B cell (primary cell): ENCODE data around the gene GRM3.

ENCODE experiments used
- EZH2 ChIP-seq: IDR thresholded peaks from 2 replicates; pipeline ENCODE4 v1.6.1; 2012; ENCODE audit warnings: borderline replicate concordance, low read depth, mild to moderate bottlenecking, moderate library complexity, low read length; ENCODE audit not compliant: insufficient read depth, poor library complexity, severe bottlenecking
- TF ChIP-seq, protein P1 (sequence below): fragments of 200-600 bp; IDR thresholded peaks from one replicate; pipeline ENCODE4 v1.8.0; 2022; ENCODE audit warnings: antibody characterized with exemption, mild to moderate bottlenecking

GRCh38 chr7:86815556-86815955, 171.8 kb downstream of the GRM3 start:
- TF ChIP-seq, protein P1, sequence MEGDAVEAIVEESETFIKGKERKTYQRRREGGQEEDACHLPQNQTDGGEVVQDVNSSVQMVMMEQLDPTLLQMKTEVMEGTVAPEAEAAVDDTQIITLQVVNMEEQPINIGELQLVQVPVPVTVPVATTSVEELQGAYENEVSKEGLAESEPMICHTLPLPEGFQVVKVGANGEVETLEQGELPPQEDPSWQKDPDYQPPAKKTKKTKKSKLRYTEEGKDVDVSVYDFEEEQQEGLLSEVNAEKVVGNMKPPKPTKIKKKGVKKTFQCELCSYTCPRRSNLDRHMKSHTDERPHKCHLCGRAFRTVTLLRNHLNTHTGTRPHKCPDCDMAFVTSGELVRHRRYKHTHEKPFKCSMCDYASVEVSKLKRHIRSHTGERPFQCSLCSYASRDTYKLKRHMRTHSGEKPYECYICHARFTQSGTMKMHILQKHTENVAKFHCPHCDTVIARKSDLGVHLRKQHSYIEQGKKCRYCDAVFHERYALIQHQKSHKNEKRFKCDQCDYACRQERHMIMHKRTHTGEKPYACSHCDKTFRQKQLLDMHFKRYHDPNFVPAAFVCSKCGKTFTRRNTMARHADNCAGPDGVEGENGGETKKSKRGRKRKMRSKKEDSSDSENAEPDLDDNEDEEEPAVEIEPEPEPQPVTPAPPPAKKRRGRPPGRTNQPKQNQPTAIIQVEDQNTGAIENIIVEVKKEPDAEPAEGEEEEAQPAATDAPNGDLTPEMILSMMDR = no peak
- no peak for TF ChIP-seq EZH2
